Measurements from ENCODE around the gene TMBIM4.
A peak's percentile ranks its signal among the peaks of the same experiment; 100 is the strongest.
"Not testable (repeated sequence)": the region's sequence is repeated elsewhere in the genome, so short reads cannot be mapped to it uniquely, and the experiment has no call there.

The TMBIM4 gene
- total RNA-seq, result 7.1 to 18.4 (median 11.0) reads per million in 4 donors

GRCh38 chr12:66169221-66170170 lies at the start of gene TMBIM4:
Gene TMBIM4, minus strand, starts transcription at chr12:66169996. Its CDS starts 45 bp downstream, at chr12:66169951.
- DNase-seq, result peak; percentile 75 to 89 (median 82)

GRCh38 chr12:66217342-66217917 lies 47.6 kb upstream of the TMBIM4 start:
- no peak for DNase-seq

- not testable (repeated sequence) for DNase-seq
Measured at GRCh38 chr12:66213011-66213410, 43.2 kb upstream of the TMBIM4 start.

GRCh38 chr12:66211573-66211972 lies 41.8 kb upstream of the TMBIM4 start:
- not testable (repeated sequence) for DNase-seq

GRCh38 chr12:66210840-66211239 lies 41.0 kb upstream of the TMBIM4 start:
- no peak for DNase-seq

- no peak for DNase-seq
Measured at GRCh38 chr12:66206141-66206540, 36.3 kb upstream of the TMBIM4 start.

- DNase-seq, result no peak
Measured at GRCh38 chr12:66203820-66204219, 34.0 kb upstream of the TMBIM4 start.

GRCh38 chr12:66199831-66200509 lies 30.2 kb upstream of the TMBIM4 start:
- no peak for DNase-seq

- DNase-seq, result no peak
Measured at GRCh38 chr12:66199141-66199540, 29.3 kb upstream of the TMBIM4 start.

- DNase-seq, result no peak
Measured at GRCh38 chr12:66197495-66197921, 27.7 kb upstream of the TMBIM4 start.

- peak in 1 of 5 donors; percentile 71 for DNase-seq
Measured at GRCh38 chr12:66196806-66197205, 27.0 kb upstream of the TMBIM4 start.

GRCh38 chr12:66195242-66195641 lies 25.4 kb upstream of the TMBIM4 start:
- DNase-seq, result no peak

- DNase-seq, result no peak
Measured at GRCh38 chr12:66194122-66194521, 24.3 kb upstream of the TMBIM4 start.

- DNase-seq, result no peak
Measured at GRCh38 chr12:66191547-66192126, 21.8 kb upstream of the TMBIM4 start.

GRCh38 chr12:66190519-66191370 lies 20.9 kb upstream of the TMBIM4 start:
- no peak for DNase-seq

- DNase-seq, result no peak
Measured at GRCh38 chr12:66189889-66190288, 20.1 kb upstream of the TMBIM4 start.

GRCh38 chr12:66189486-66189843 lies 19.7 kb upstream of the TMBIM4 start:
- DNase-seq, result no peak

GRCh38 chr12:66188584-66189485 lies 19.0 kb upstream of the TMBIM4 start, which contains the start of gene IRAK3:
Gene IRAK3, plus strand, starts transcription at chr12:66189214. Its CDS starts 86 bp downstream, at chr12:66189300.
- DNase-seq, result peak in 1 of 5 donors; percentile 71

- no peak for DNase-seq
Measured at GRCh38 chr12:66187821-66188220, 18.0 kb upstream of the TMBIM4 start.

- no peak for DNase-seq
Measured at GRCh38 chr12:66187036-66187435, 17.2 kb upstream of the TMBIM4 start.

- not testable (repeated sequence) for DNase-seq
Measured at GRCh38 chr12:66184822-66185221, 15.0 kb upstream of the TMBIM4 start.

Measured in T-helper 1 cell (primary cell).